ENCODE data around the gene ARMC8.

Gene ARMC8

GRCh38 chr3:138157743-138158142, 29.4 kb upstream of the ARMC8 start:
- no peak for TF ChIP-seq CTCF (IDR thresholded peaks at IDR 0.05; ENCODE audit: insufficient read depth, low read depth, low read length, missing control alignments)
- no peak for DNase-seq (ENCODE audit: low read depth)
- no peak overlapping the region for H3K4me3 ChIP-seq (ENCODE audit: low read length)

GRCh38 chr3:138165061-138165460, 22.0 kb upstream of the ARMC8 start:
- no peak for DNase-seq (ENCODE audit: low read depth)
- H3K4me3 ChIP-seq (ENCODE audit: low read length), result no peak overlapping the region
- no peak for TF ChIP-seq CTCF (IDR thresholded peaks at IDR 0.05; ENCODE audit: insufficient read depth, low read depth, low read length, missing control alignments)

GRCh38 chr3:138172625-138173024, 14.5 kb upstream of the ARMC8 start:
- no peak overlapping the region for H3K4me3 ChIP-seq (ENCODE audit: low read length)
- DNase-seq (ENCODE audit: low read depth), result no peak
- no peak for TF ChIP-seq CTCF (IDR thresholded peaks at IDR 0.05; ENCODE audit: insufficient read depth, low read depth, low read length, missing control alignments)

GRCh38 chr3:138173769-138174420, 13.2 kb upstream of the ARMC8 start:
- peak overlapping the region; percentile 84 for H3K4me3 ChIP-seq (ENCODE audit: low read length)
- peak; percentile 3 for DNase-seq (ENCODE audit: low read depth)

DNA sequence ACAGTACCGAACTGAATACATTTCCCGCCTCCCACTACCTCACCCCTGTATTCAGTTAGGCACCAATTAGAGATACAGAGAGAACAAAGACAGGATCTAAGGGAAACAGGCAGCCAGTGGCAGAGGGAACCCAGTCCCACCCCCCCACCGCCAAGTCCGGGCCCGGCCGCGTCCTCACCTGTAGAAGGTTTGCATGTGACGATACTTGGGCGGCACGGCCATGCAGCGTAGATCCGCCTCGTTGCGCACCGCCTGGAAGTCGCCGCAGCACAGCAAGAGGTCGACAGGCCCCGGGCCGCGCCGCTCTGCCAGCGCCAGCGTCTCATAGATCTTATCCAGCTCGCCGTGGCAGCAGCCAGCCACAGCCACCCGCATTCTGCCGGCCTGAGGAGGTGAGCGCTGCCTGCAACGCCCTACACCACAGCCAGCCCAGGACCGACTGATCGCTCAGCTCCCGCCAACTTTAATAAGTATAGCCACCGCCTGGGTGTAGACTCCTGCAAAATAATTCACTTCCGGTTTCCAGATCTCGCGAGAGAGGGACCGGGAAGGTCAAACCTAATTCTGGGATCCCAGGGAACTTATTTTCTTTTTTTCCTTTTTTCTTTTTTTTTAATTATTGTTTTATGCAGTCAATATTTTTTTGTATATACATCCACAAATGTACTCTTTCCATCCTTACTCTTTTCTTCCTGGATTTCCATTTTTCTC, 12.5 kb upstream of the ARMC8 start, which contains the start of gene DBR1:
Gene DBR1 (minus strand): TSS at position 501 of the 711 bp plus-strand sequence. CDS start 126 bp downstream, at position 375.
- H3K4me3 ChIP-seq (ENCODE audit: low read length), result peak within 1 kb of the TSS; percentile 84
- no peak for TF ChIP-seq CTCF (IDR thresholded peaks at IDR 0.05; ENCODE audit: insufficient read depth, low read depth, low read length, missing control alignments)
- peak; percentile 86 for DNase-seq (ENCODE audit: low read depth)

More at GRCh38 chr3:138173769-138174420, 13.2 kb upstream of the ARMC8 start:
- TF ChIP-seq CTCF (IDR thresholded peaks at IDR 0.05; ENCODE audit: insufficient read depth, low read depth, low read length, missing control alignments), result no peak

DNA sequence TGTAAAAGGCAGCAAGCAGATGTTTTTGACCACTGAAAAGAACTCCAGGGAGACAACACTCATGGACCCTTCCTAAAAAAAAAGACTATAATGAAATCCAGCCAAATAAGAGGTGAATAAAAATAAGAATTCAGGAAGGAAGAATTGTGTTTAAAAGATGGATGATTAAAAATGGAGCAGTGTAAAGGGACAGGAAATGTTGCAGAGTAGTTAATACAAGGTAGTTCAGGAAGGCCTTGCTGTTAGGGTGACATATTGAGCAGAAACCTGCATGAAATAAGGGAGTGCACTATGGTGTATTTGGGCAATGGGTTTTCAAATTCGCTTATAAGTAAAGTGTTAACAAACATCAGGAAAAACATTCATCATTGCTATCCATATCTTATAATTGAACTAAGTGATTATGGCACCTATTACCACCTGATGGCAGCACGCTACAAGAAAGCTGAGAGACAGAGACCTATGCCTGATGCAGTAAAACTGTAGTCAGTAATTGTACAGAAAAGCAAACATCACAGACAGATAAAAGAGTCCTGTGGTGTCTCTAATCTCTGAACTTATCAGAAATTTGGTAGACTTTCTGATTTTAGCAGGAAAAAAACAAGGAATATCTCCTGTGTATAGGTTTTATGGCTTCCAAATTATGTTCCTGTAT, 6.6 kb upstream of the ARMC8 start:
- DNase-seq (ENCODE audit: low read depth), result peak; percentile 58
- TF ChIP-seq CTCF (IDR thresholded peaks at IDR 0.05; ENCODE audit: insufficient read depth, low read depth, low read length, missing control alignments), result peak; percentile 73
- no peak overlapping the region for H3K4me3 ChIP-seq (ENCODE audit: low read length)

All from epithelial cell of esophagus (primary cell).